ENCODE data around the gene SSH2.

Gene SSH2

DNA sequence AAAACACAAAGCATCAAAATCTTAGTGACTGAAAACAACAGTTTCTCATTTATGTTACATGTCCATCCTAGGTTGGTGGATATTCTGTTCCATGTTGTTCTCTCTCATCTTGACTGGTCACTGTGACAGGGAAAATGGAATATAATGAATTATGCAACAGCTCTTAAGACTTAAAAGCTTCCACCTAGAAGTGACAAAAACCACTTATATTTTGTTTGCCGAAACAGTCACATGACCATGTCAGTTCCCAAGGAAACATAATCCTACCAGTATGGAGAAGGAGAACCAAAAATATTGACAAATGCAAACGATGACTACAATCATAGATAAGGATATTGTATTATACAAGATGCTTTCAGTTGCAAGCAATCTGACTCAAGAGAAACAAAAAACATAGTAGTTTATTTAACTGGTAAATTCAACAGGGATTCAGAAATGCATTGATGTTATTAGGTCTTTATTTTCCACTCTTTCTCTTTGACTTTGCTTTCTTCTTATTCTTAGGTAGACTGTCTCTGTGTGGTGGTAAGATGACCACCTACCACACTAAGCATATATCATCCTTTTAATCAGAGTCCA, 103.8 kb downstream of the SSH2 start:
- no peaks in the 10 kb centered on the region for H3K9me3 ChIP-seq (ENCODE audit: control insufficient read depth, insufficient read depth, low read length)
- no peak overlapping the region for H3K9ac ChIP-seq (ENCODE audit: low read depth, low read length)
- H3K4me3 ChIP-seq (ENCODE audit: low read depth, low read length) = no peak overlapping the region
- H3K27me3 ChIP-seq (ENCODE audit: control insufficient read depth, insufficient read depth, low read length) = no peaks in the 10 kb centered on the region
- H3K36me3 ChIP-seq (ENCODE audit: control insufficient read depth, insufficient read depth, low read length) = no peaks in the 10 kb centered on the region
- peaks cover 3% of the 10 kb centered on the region for H3K4me1 ChIP-seq (ENCODE audit: control insufficient read depth, insufficient read depth, low read length)

DNA sequence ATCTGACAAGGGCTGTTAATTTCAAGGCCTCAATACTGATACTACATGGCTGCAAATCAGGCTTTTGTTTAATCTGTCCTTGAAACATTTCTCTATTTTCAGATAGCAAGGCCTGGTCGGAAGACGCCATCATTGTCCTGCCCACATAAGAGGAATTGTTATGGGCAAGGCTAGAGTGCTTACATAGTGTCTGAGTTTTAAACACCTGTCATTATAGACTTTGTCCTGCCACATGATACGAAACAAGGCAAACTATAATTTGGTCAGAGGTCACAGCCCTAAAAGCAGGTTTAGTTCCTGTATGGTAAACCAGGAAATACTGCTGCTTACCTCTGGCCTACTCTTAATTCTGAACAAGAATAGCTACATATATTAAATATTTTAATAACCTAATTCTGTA, 104.4 kb downstream of the SSH2 start:
- Histone ChIP-seq H3K27me3 (ENCODE audit: control insufficient read depth, insufficient read depth, low read length) (no peaks in the 10 kb centered on the region), H3K4me1 (ENCODE audit: control insufficient read depth, insufficient read depth, low read length) (peaks cover 3% of the 10 kb centered on the region), H3K4me3 (ENCODE audit: low read depth, low read length) (no peak overlapping the region), H3K36me3 (ENCODE audit: control insufficient read depth, insufficient read depth, low read length) (no peaks in the 10 kb centered on the region), H3K9me3 (ENCODE audit: control insufficient read depth, insufficient read depth, low read length) (no peaks in the 10 kb centered on the region), H3K9ac (ENCODE audit: low read depth, low read length) (no peak overlapping the region)

DNA sequence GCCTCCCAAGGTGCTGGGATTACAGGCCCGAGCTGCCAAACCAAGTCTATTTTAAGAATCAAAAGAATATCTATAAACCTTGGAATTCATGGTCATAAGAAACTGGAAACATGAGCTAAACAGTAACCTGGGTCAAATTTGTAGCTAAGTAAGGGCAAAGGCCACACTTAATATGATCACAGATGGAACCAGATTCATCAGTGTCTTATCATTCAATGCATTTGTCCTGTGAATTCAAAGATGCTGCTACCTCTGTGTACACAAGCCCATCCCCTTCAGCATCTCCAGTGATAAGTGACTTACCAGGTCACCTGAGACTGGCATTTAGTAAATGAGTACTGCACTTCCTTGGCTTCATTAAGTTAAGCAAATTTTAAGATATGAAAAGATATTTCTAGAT, 108.1 kb downstream of the SSH2 start:
- Histone ChIP-seq H3K9me3 (ENCODE audit: control insufficient read depth, insufficient read depth, low read length) (no peaks in the 10 kb centered on the region), H3K36me3 (ENCODE audit: control insufficient read depth, insufficient read depth, low read length) (no peaks in the 10 kb centered on the region), H3K4me1 (ENCODE audit: control insufficient read depth, insufficient read depth, low read length) (no peaks in the 10 kb centered on the region), H3K4me3 (ENCODE audit: low read depth, low read length) (no peak overlapping the region), H3K27me3 (ENCODE audit: control insufficient read depth, insufficient read depth, low read length) (no peaks in the 10 kb centered on the region), H3K9ac (ENCODE audit: low read depth, low read length) (no peak overlapping the region)

DNA sequence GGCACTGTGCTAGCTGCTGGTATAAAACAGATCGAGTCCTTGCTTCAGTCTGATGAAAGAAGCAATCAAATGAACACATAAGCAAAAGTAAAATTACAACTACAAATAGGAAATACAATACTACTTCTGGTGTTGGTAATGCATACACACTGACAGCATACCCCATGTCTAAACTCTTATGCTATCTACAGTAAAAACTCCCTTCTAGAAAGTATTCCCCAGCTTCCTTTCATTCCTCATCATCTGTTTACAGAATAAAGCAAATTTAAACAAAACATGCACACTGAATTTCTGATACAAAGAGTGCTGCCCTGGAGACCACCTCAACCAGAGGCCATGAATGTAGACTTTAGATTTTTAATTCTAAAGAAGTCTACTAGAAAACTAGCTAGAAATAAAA, 109.6 kb downstream of the SSH2 start:
- Histone ChIP-seq H3K4me3 (ENCODE audit: low read depth, low read length) (no peak overlapping the region), H3K9ac (ENCODE audit: low read depth, low read length) (no peak overlapping the region), H3K9me3 (ENCODE audit: control insufficient read depth, insufficient read depth, low read length) (no peaks in the 10 kb centered on the region), H3K36me3 (ENCODE audit: control insufficient read depth, insufficient read depth, low read length) (no peaks in the 10 kb centered on the region), H3K27me3 (ENCODE audit: control insufficient read depth, insufficient read depth, low read length) (no peaks in the 10 kb centered on the region), H3K4me1 (ENCODE audit: control insufficient read depth, insufficient read depth, low read length) (no peaks in the 10 kb centered on the region)

DNA sequence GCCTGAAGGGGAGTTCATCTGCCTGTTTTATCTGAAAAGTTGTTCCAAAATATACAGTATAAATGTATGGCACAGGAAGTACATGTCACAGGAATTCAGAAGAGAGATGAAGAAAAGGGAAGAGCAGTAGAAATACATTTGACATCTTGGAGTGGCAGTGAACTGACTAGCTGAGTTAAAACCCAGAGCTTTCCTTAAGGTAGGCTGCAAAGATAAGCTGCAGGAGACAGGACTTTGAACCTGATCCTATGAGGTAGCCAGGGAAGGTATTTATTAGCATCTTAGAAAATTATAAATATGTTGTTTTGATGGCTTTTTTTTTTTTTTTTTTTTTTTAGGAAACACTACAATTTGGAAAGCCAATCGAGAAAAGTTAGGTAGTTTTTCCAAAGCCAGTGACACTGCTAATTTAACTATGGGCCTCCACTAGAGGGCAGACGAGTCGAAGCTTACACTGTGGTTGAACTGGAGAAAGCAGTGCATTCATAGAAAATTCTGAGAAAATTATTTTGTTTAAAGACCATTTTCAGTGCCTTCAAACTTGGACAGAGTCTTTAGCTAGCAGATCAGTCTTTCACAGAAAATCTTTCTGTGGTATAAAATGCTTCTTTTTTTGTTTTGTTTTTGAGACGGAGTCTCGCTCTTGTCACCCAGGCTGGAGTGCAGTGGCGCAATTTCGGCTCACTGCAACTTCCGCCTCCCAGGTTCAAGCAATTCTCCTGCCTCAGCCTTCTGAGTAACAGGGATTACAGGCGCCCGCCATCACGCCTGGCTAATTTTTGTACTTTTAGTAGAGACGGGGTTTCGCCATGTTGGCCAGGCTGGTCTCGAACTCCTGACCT, 122.3 kb downstream of the SSH2 start:
- no peak overlapping the region for H3K4me3 ChIP-seq (ENCODE audit: low read depth, low read length)

DNA sequence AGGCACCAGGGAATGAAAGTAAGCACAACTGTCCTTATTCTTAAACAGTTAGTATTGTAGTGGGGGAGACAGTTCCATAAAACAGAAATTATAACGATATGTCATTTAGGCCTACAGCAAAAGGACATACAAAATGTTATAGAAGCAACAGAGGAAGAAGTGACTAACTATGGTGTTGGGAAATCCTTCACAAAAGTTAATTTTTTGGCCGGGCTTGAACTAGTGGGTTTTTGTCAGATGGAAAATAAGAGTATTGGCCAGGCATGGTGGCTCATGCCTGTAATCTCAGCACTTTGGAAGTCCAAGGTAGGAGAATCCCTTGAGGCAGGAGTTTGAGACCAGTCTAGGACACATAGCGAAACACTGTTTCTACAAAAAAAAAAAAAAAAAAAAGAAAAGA, 127.8 kb downstream of the SSH2 start:
- H3K4me3 ChIP-seq (ENCODE audit: low read depth, low read length) = no peak overlapping the region
- no peaks in the 10 kb centered on the region for H3K9me3 ChIP-seq (ENCODE audit: control insufficient read depth, insufficient read depth, low read length)
- H3K27me3 ChIP-seq (ENCODE audit: control insufficient read depth, insufficient read depth, low read length) = no peaks in the 10 kb centered on the region

More for the DNA sequence above, 122.3 kb downstream of the SSH2 start:
- no peak overlapping the region for H3K9ac ChIP-seq (ENCODE audit: low read depth, low read length)
- no peaks in the 10 kb centered on the region for H3K27me3 ChIP-seq (ENCODE audit: control insufficient read depth, insufficient read depth, low read length)
- H3K4me1 ChIP-seq (ENCODE audit: control insufficient read depth, insufficient read depth, low read length) = peaks cover 4% of the 10 kb centered on the region
- H3K36me3 ChIP-seq (ENCODE audit: control insufficient read depth, insufficient read depth, low read length) = no peaks in the 10 kb centered on the region
- no peaks in the 10 kb centered on the region for H3K9me3 ChIP-seq (ENCODE audit: control insufficient read depth, insufficient read depth, low read length)

DNA sequence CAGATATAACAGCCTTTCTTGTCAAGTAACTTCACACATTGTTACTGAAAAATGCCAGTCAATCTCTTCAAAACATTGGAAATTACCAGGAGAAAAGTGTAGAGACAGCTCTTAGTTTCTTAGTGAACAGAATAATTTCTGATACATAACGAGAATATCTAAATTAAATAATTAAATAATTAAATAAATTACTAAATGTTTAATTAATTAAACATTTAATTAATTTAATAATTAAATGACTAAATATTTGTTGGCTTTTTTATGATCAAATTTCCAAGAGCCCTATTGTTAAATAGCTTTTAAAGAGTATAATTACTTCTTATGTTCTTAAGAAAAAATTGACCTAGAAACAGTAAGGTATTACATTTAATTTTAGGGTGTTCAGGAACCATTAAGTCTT, 129.6 kb downstream of the SSH2 start:
- no peaks in the 10 kb centered on the region for H3K4me1 ChIP-seq (ENCODE audit: control insufficient read depth, insufficient read depth, low read length)
- no peaks in the 10 kb centered on the region for H3K9me3 ChIP-seq (ENCODE audit: control insufficient read depth, insufficient read depth, low read length)
- H3K36me3 ChIP-seq (ENCODE audit: control insufficient read depth, insufficient read depth, low read length) = no peaks in the 10 kb centered on the region
- H3K9ac ChIP-seq (ENCODE audit: low read depth, low read length) = no peak overlapping the region
- H3K4me3 ChIP-seq (ENCODE audit: low read depth, low read length) = no peak overlapping the region
- H3K27me3 ChIP-seq (ENCODE audit: control insufficient read depth, insufficient read depth, low read length) = no peaks in the 10 kb centered on the region

More for the DNA sequence above, 127.8 kb downstream of the SSH2 start:
- no peak overlapping the region for H3K9ac ChIP-seq (ENCODE audit: low read depth, low read length)
- no peaks in the 10 kb centered on the region for H3K36me3 ChIP-seq (ENCODE audit: control insufficient read depth, insufficient read depth, low read length)
- no peaks in the 10 kb centered on the region for H3K4me1 ChIP-seq (ENCODE audit: control insufficient read depth, insufficient read depth, low read length)

DNA sequence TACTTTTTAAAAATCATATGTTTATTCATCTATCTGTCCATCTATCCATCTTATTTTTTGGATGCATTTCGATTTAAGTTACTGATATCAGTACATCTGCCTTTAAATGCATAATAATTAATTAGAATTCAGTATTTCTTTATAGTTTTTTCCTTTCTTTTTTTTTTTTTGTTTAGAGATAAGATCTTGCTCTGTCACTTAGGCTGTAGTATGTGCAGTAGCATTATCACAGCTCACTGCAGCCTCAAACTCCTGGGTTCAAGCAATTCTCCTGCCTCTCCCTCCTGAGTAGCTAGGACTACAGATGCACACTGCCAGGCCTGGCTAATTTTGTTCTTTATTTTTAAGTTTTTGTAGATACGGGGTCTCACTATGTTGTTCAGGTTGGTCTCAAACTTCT, 133.4 kb downstream of the SSH2 start:
- H3K4me1 ChIP-seq (ENCODE audit: control insufficient read depth, insufficient read depth, low read length) = no peaks in the 10 kb centered on the region
- H3K36me3 ChIP-seq (ENCODE audit: control insufficient read depth, insufficient read depth, low read length) = no peaks in the 10 kb centered on the region
- no peaks in the 10 kb centered on the region for H3K27me3 ChIP-seq (ENCODE audit: control insufficient read depth, insufficient read depth, low read length)
- H3K4me3 ChIP-seq (ENCODE audit: low read depth, low read length) = no peak overlapping the region
- no peak overlapping the region for H3K9ac ChIP-seq (ENCODE audit: low read depth, low read length)
- no peaks in the 10 kb centered on the region for H3K9me3 ChIP-seq (ENCODE audit: control insufficient read depth, insufficient read depth, low read length)

DNA sequence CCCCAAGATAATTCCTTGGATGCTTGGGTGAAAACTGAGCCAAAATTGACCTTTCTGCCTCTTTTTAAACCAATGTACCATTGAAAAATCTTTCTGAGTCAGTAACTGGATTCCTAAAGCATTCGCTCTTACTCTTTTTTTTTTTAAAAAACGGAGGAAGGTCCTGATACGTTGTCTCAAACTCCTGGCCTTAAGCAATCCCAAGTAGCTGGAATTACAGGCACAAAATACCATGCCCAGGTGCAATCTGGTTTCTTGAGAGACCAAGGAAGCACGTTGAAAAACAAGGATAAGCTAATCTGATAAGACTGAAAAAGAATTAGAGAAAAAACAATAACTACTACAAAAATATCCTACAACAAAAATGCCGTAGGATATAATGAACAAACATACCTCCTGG, 136.5 kb downstream of the SSH2 start:
- H3K9me3 ChIP-seq (ENCODE audit: control insufficient read depth, insufficient read depth, low read length) = no peaks in the 10 kb centered on the region
- H3K9ac ChIP-seq (ENCODE audit: low read depth, low read length) = no peak overlapping the region
- H3K27me3 ChIP-seq (ENCODE audit: control insufficient read depth, insufficient read depth, low read length) = no peaks in the 10 kb centered on the region
- no peak overlapping the region for H3K4me3 ChIP-seq (ENCODE audit: low read depth, low read length)
- peaks cover 6% of the 10 kb centered on the region for H3K4me1 ChIP-seq (ENCODE audit: control insufficient read depth, insufficient read depth, low read length)
- no peaks in the 10 kb centered on the region for H3K36me3 ChIP-seq (ENCODE audit: control insufficient read depth, insufficient read depth, low read length)

DNA sequence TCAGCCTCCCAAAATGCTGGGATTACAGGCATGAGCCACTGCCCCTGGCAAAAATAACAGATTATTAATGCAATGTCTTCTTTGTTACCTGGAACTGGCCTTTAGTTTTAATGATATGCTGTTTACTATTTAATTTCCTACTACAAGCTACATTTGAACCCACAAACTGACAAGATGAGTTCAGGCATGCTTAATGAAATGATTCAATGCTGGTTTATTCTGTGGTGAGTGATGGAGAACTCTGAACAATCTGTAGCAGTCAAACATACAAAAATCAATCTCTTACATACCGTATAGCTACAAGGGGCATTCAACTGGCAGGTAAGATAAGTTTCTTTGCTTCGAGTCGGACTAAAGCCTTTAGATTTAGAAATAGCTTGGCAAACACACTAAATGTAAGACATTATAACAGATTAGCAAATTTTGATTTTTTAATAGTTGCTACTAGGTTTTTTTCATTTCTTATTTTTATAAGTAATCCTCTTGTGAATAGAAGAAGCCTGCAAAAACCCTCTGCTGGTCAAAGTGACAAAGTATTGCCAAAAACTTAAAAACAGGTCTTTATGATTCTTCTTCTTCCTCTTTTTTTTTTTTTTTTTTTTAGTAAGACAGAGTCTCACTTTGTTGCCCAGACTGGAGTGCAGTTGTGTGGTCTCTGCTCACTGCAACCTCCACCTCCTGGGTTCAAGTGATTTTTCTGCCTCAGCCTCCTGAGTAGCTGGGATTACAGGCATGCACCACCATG, 138.5 kb downstream of the SSH2 start:
- Histone ChIP-seq H3K27me3 (ENCODE audit: control insufficient read depth, insufficient read depth, low read length) (no peaks in the 10 kb centered on the region), H3K4me3 (ENCODE audit: low read depth, low read length) (no peak overlapping the region), H3K4me1 (ENCODE audit: control insufficient read depth, insufficient read depth, low read length) (peaks cover 8% of the 10 kb centered on the region), H3K36me3 (ENCODE audit: control insufficient read depth, insufficient read depth, low read length) (no peaks in the 10 kb centered on the region), H3K9me3 (ENCODE audit: control insufficient read depth, insufficient read depth, low read length) (no peaks in the 10 kb centered on the region), H3K9ac (ENCODE audit: low read depth, low read length) (no peak overlapping the region)

DNA sequence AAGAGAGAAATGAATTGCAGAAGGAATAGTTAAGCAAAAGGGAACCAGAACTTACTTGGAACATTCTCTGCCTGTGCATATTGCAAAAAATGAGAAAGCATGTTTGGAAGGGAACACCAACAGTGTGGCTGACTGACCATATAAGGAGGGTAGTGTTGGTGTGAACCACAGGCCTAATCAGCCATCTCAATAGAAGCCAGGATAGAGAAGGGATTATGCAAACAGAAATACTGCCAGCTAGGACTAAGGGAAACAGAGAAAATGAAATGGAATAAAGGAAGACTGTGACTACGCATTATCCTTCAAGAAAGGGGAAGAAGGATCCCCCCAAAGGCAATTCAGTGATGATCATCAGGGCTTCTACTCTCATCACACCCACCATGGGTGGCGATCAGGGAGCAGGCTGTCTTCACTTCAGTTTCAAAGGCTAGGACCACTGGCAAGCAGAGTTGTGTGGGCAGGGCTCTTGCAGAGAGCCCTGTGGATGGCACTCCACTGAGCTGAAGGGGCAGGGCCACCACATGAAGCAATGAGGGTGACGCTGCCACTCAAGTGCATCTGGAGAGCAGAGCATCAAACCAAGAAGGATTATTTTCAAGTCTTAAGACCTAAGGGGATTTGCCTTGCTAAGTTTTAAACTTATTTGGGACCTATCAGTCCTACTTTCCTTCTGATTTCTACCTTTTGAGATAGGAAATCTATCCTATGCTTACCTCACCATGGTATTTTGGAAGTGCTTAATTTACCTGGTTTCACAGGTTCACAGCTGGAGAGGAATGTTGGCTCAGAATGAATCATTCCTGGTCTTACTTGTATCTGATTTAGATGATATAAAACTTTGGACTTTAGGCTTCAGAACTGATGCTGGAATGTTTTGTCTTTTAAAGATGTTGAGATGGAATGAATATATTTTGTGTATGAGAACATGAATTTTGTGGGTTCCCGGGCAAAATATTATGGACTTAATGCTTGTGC, 140.5 kb downstream of the SSH2 start:
- Histone ChIP-seq H3K9me3 (ENCODE audit: control insufficient read depth, insufficient read depth, low read length) (no peaks in the 10 kb centered on the region), H3K4me1 (ENCODE audit: control insufficient read depth, insufficient read depth, low read length) (peaks cover 8% of the 10 kb centered on the region), H3K9ac (ENCODE audit: low read depth, low read length) (no peak overlapping the region), H3K4me3 (ENCODE audit: low read depth, low read length) (no peak overlapping the region), H3K36me3 (ENCODE audit: control insufficient read depth, insufficient read depth, low read length) (no peaks in the 10 kb centered on the region), H3K27me3 (ENCODE audit: control insufficient read depth, insufficient read depth, low read length) (no peaks in the 10 kb centered on the region)

Measured in iPS-15b (cell line).